Suprapubic skin (tissue), 4 donors: ENCODE results near the gene ACO1. TPM values are rescaled to one million over a fixed set of nuclear protein-coding genes. Genes with fewer than 3 reads are reported as not detected.

Source experiments
- DNase-seq, 2 donors: peaks; one replicate each; pipeline ENCODE4 v3.0.0-alpha.2; 2019; ENCODE audit warnings: low spot score in 2 of 2
- H3K27ac ChIP-seq: fragments of 200-600 bp; sonication (generic); one replicate; pipeline ENCODE4 v1.5.1; 2019
- H3K27me3 ChIP-seq: fragments of 200-600 bp; sonication (generic); one replicate; pipeline ENCODE4 v1.5.1; 2019
- H3K36me3 ChIP-seq: fragments of 200-600 bp; sonication (generic); one replicate; pipeline ENCODE4 v1.5.1; 2019
- H3K4me1 ChIP-seq: fragments of 200-600 bp; sonication (generic); one replicate; pipeline ENCODE4 v1.5.1; 2019
- H3K4me3 ChIP-seq: fragments of 200-600 bp; sonication (generic); one replicate; pipeline ENCODE4 v1.5.1; 2019; ENCODE audit warnings: mild to moderate bottlenecking
- H3K9me3 ChIP-seq: fragments of 200-600 bp; sonication (generic); one replicate; pipeline ENCODE4 v1.5.1; 2019
- CTCF ChIP-seq, 2 donors: fragments of 200-600 bp in 1 of 2; fragments of 450-650 bp in 1 of 2; sonication (generic) in 1 of 2; IDR thresholded peaks; one replicate each; pipeline ENCODE4 v1.5.1; 2016 to 2019; ENCODE audit warnings: antibody characterized with exemption in 2 of 2, mild to moderate bottlenecking in 1 of 2, moderate library complexity in 1 of 2
- EP300 ChIP-seq: sonication (generic); formaldehyde crosslinking; IDR thresholded peaks from one replicate; pipeline ENCODE4 v1.6.1; 2017; ENCODE audit warnings: antibody characterized with exemption
- POLR2A ChIP-seq, 2 donors: fragments of 450-650 bp; IDR thresholded peaks; one replicate each; pipeline ENCODE4 v1.6.1; 2017; ENCODE audit warnings: antibody characterized with exemption in 2 of 2, mild to moderate bottlenecking in 2 of 2, moderate library complexity in 2 of 2
- POLR2AphosphoS5 ChIP-seq, 3 donors: sonication (generic); formaldehyde crosslinking; IDR thresholded peaks; one replicate each; pipeline ENCODE4 v1.6.1; 2017; ENCODE audit warnings: antibody characterized with exemption in 3 of 3
- WGBS: methylation state at CpG from one replicate; pipeline ENCODE4 v1.1.5; 2018; 5-methylcytosine and 5-hydroxymethylcytosine counted together
- total RNA-seq, 4 donors: library from RNA; depleted of rRNA; stranded (reverse); fragments of >200 nt; gene quantifications; one replicate each; pipeline ENCODE4 v1.1.0, GENCODE V29; 2016

The ACO1 gene
- total RNA-seq, 4 donors from 2014 or later, result 18.2 to 25.1 (median 19.9) TPM

GRCh38 chr9:32423371-32423770 lies 38.9 kb downstream of the ACO1 start:
- WGBS, result 93% methylated on average over 4 of the region's 4 CpGs
- H3K9me3 ChIP-seq, result no peaks in the 10 kb centered on the region
- H3K36me3 ChIP-seq, result peaks cover 65% of the 10 kb centered on the region

GRCh38 chr9:32424616-32425015 lies 40.2 kb downstream of the ACO1 start:
- Histone ChIP-seq H3K36me3 (peaks cover 65% of the 10 kb centered on the region), H3K27me3 (no peaks in the 10 kb centered on the region), H3K9me3 (no peaks in the 10 kb centered on the region), H3K4me3 (no peak overlapping the region), H3K4me1 (no peaks in the 10 kb centered on the region), H3K27ac (no peak overlapping the region)
- 86% methylated on average over 6 of the region's 6 CpGs for WGBS
- TF ChIP-seq EP300 (no peak), CTCF (IDR thresholded peaks at IDR 0.05) (no peak), POLR2AphosphoS5 (IDR thresholded peaks at IDR 0.05) (no peak), POLR2A (IDR thresholded peaks at IDR 0.05) (no peak)
- DNase-seq, result no peak

More at GRCh38 chr9:32423371-32423770, 38.9 kb downstream of the ACO1 start:
- no peaks in the 10 kb centered on the region for H3K4me1 ChIP-seq
- H3K27ac ChIP-seq, result no peak overlapping the region
- H3K27me3 ChIP-seq, result no peaks in the 10 kb centered on the region
- TF ChIP-seq EP300, result no peak
- TF ChIP-seq POLR2A (IDR thresholded peaks at IDR 0.05), result no peak
- no peak for TF ChIP-seq POLR2AphosphoS5 (IDR thresholded peaks at IDR 0.05)
- TF ChIP-seq CTCF (IDR thresholded peaks at IDR 0.05), result no peak
- DNase-seq, result no peak
- no peak overlapping the region for H3K4me3 ChIP-seq

GRCh38 chr9:32426278-32426939 lies 42.0 kb downstream of the ACO1 start:
- WGBS, result 82% methylated on average over 7 of the region's 7 CpGs
- Histone ChIP-seq H3K27ac (no peak overlapping the region), H3K27me3 (no peaks in the 10 kb centered on the region), H3K4me3 (no peak overlapping the region), H3K9me3 (no peaks in the 10 kb centered on the region), H3K4me1 (no peaks in the 10 kb centered on the region), H3K36me3 (peaks cover 75% of the 10 kb centered on the region)
- TF ChIP-seq POLR2A (IDR thresholded peaks at IDR 0.05) (no peak), CTCF (IDR thresholded peaks at IDR 0.05) (no peak), EP300 (no peak), POLR2AphosphoS5 (IDR thresholded peaks at IDR 0.05) (no peak)
- no peak for DNase-seq

GRCh38 chr9:32427111-32427873 lies 42.8 kb downstream of the ACO1 start:
- Histone ChIP-seq H3K4me1 (no peaks in the 10 kb centered on the region), H3K9me3 (no peaks in the 10 kb centered on the region), H3K27ac (no peak overlapping the region), H3K4me3 (no peak overlapping the region), H3K36me3 (peaks cover 75% of the 10 kb centered on the region), H3K27me3 (no peaks in the 10 kb centered on the region)
- 85% methylated on average over 8 of the region's 8 CpGs for WGBS
- DNase-seq, result no peak
- no peak for TF ChIP-seq POLR2A (IDR thresholded peaks at IDR 0.05)
- TF ChIP-seq CTCF (IDR thresholded peaks at IDR 0.05), result no peak
- no peak for TF ChIP-seq EP300
- no peak for TF ChIP-seq POLR2AphosphoS5 (IDR thresholded peaks at IDR 0.05)

GRCh38 chr9:32430720-32431119 lies 46.3 kb downstream of the ACO1 start:
- no peak for DNase-seq
- no peaks in the 10 kb centered on the region for H3K4me1 ChIP-seq
- peaks cover 80% of the 10 kb centered on the region for H3K36me3 ChIP-seq
- H3K9me3 ChIP-seq, result no peaks in the 10 kb centered on the region
- TF ChIP-seq CTCF (IDR thresholded peaks at IDR 0.05), result no peak
- no peak overlapping the region for H3K4me3 ChIP-seq
- whole genome bisulfite sequencing, result 86% methylated on average over 5 of the region's 5 CpGs
- H3K27me3 ChIP-seq, result no peaks in the 10 kb centered on the region
- no peak overlapping the region for H3K27ac ChIP-seq
